ENCODE data around the gene PPFIA4. TPM values are rescaled to one million over a fixed set of nuclear protein-coding genes. Genes with fewer than 3 reads are reported as not detected.

Gene PPFIA4
- total RNA-seq, 2 experiments from 2014 or later: 48.5 to 56.0 TPM

DNA sequence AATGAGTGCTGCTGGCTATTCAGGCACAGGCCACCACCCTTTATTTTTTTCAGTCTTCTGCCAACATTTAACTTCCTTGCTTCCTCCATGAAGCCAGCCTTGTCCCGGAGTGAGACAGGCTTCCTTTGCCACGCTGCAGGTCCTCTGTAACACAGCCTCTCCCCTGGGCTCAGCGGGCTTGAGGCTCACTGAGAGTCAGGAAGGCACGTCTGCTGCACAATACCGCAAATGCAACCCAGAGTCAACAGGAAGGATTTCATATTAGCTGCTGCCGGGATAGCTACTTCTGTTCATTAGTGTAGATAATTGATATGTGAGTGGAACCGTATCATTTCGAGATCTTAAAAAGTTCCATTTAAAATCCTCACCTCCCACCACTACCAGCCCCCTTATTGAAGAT is 37.0 kb downstream of the PPFIA4 start:
- no peaks in the 10 kb centered on the region for H3K9me3 Mint-ChIP-seq
- H3K36me3 Mint-ChIP-seq: peaks cover 17% of the 10 kb centered on the region

DNA sequence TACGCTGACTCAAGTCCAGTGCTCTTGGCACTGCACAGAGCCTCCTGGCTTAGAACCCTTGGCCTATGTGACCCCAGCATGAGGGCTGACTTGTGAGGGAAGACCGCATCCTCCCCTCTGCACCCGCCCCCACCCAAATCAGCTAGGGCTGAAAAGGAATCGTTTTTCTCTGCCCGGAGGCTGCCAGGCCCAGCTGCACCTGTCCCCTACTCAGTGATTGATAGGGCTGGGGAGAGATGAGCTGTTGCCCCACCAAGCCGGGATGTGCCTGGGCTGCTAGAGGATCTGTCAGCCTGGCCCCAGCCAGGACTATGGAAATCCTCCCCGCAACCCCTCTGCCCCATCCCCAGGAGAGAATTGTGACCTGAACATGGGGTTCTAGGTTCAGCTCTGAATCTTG is 38.9 kb downstream of the PPFIA4 start:
- POLR2A ChIA-PET: no interaction called here
- H3K4me1 Mint-ChIP-seq: peaks cover 3% of the 10 kb centered on the region
- H3K36me3 Mint-ChIP-seq: peaks cover 19% of the 10 kb centered on the region
- no peak for ATAC-seq (ENCODE audit: low read depth)
- H3K9me3 Mint-ChIP-seq: no peaks in the 10 kb centered on the region
- DNase-seq: no peak
- H3K27ac Mint-ChIP-seq: no peak overlapping the region
- no peak overlapping the region for H3K4me3 Mint-ChIP-seq
- H3K27me3 Mint-ChIP-seq: no peaks in the 10 kb centered on the region

More for the DNA sequence above, 37.0 kb downstream of the PPFIA4 start:
- no peak for DNase-seq
- POLR2A ChIA-PET: no interaction called here
- Mint-ChIP-seq H3K4me3 (no peak overlapping the region), H3K27me3 (no peaks in the 10 kb centered on the region), H3K4me1 (peaks cover 5% of the 10 kb centered on the region), H3K27ac (peak overlapping the region; percentile 55)
- ATAC-seq (ENCODE audit: low read depth): no peak

DNA sequence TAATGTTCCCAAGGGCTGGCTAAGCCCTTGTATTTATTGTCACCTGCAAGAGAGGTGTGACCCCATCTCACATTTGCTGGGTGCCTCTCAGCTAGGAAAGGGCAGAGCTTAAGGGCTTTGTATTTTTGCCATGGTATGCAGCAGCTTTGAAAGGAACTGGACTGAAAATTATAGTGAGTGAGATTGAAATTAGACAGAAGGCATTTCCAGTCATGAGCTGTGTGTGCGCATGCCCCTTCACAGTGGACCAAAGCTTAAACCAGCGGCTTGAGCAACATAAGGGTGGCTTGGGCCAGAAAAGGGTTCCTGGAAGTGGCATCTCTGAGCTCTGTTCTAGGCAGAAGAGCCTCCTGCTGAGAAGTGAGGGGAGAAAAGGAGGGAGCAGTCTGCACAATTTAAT is 39.7 kb downstream of the PPFIA4 start:
- H3K36me3 Mint-ChIP-seq: peaks cover 18% of the 10 kb centered on the region
- H3K4me3 Mint-ChIP-seq: no peak overlapping the region
- DNase-seq (no peak), ATAC-seq (ENCODE audit: low read depth) (no peak)
- H3K27ac Mint-ChIP-seq: no peak overlapping the region
- no peaks in the 10 kb centered on the region for H3K9me3 Mint-ChIP-seq
- peaks cover 3% of the 10 kb centered on the region for H3K4me1 Mint-ChIP-seq
- H3K27me3 Mint-ChIP-seq: no peaks in the 10 kb centered on the region
- POLR2A ChIA-PET: no interaction called here

DNA sequence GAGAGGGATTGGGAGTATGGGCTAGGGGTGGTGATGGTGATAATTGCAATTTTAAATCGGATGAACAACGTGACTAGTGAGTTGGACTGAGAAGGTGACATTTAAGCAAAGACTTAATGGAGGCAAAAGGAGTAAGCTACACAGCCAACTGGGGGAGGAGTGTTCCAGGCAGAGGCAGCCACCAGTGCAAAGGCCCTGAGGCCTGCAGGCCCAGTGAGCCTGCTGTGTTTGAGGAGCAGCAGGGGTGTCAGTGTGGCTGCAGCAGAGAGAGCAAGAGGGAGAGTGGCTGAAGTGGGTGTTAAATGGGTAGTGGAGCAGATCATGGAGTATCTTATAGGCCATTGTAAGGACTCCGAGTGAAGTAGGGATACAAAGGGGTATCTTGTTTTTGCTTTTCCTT is 40.7 kb downstream of the PPFIA4 start:
- Mint-ChIP-seq H3K9me3 (no peaks in the 10 kb centered on the region), H3K36me3 (peaks cover 20% of the 10 kb centered on the region), H3K4me3 (no peak overlapping the region), H3K4me1 (peaks cover 3% of the 10 kb centered on the region), H3K27ac (no peak overlapping the region), H3K27me3 (no peaks in the 10 kb centered on the region)
- ATAC-seq (ENCODE audit: low read depth) (no peak), DNase-seq (no peak)
- POLR2A ChIA-PET: no interaction called here

DNA sequence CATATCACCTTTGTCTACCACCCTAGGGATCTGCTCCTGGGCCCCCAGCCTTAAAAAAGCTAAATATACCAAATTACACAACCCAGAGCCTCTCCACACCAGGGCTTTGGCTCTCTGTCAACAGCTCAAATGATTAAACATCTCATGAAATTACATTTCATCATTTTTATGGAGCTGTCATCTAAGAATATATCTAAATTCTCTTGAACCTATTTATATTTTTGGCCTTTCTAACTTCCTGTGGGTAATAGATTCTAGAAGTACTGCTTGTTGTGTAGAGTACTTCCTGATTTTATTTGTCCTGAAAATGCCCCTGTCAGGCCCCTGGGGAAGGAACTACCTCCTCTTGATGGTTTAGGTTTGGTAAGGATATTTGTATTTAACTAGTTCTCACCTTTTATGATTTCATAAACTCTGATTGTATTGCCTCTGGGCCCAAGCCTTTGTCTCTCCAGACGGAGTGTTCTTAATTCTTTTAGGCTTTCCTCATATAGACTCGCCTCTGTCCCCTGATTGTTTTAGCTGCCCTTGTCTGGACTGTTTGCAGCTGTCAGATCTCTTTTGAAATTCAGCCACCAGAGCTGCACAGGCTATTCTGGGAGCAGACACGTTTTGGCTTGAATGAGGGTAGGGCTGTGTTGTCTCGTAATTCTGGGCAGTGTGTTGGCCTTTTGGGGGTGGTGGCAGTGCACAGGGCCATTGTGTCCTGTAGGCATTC is 42.9 kb downstream of the PPFIA4 start:
- POLR2A ChIA-PET: no interaction called here
- H3K4me1 Mint-ChIP-seq: no peaks in the 10 kb centered on the region
- DNase-seq: no peak
- no peak for ATAC-seq (ENCODE audit: low read depth)
- no peak overlapping the region for H3K27ac Mint-ChIP-seq
- no peaks in the 10 kb centered on the region for H3K9me3 Mint-ChIP-seq
- H3K4me3 Mint-ChIP-seq: no peak overlapping the region
- peaks cover 32% of the 10 kb centered on the region for H3K36me3 Mint-ChIP-seq
- H3K27me3 Mint-ChIP-seq: no peaks in the 10 kb centered on the region

DNA sequence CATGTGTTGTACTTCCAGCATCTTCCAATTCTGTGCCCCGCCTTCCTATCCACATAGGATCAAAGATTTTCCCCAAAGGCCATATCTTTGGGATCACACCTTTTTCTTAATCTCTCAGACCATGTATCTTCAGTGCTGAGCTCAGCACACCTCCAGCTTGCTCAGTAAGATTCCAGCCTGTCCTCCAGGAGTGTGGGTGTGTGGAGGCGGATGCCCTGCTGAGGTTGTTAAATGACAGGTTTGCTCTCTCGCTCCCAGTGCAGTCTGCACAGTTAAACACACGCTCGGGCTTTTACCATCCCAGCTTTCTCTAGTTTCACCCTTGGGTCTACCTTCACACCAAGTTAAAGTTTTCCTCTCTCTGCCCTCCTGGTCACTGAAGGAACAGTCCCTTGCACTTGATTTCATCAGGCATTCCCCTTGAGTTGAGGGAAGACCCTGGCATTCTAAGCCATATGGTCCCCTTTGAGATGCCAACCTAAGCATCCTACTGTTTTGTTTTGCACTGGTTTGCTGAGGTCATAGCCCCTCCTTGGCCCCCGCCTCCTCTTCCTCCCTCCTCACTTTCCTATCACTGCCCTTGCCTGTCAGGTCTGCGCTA is 45.8 kb downstream of the PPFIA4 start:
- no peak for DNase-seq
- no peak overlapping the region for H3K4me3 Mint-ChIP-seq
- peaks cover 34% of the 10 kb centered on the region for H3K36me3 Mint-ChIP-seq
- no peak for ATAC-seq (ENCODE audit: low read depth)
- H3K27ac Mint-ChIP-seq: no peak overlapping the region
- peaks cover 8% of the 10 kb centered on the region for H3K4me1 Mint-ChIP-seq
- POLR2A ChIA-PET: no interaction called here
- H3K27me3 Mint-ChIP-seq: peaks cover 12% of the 10 kb centered on the region
- H3K9me3 Mint-ChIP-seq: no peaks in the 10 kb centered on the region

DNA sequence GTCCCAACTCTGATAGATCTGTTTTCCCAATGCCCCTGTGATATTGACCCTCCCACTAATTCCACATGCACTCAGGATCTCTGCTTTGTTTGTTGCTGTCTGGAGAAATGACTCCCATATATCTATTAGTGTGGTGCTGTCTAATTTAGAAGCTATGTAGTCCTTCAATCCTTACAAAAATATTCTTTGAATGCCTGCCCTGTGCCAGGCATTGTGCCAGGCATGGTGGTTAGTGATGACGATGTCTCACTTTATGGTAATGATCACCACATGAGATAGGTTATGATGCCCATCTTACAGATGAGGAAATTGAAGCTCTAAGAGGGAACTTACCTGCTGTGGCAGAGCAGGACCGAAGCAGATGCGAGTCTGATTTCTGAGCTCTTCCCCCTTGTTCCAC is 46.6 kb downstream of the PPFIA4 start:
- no peaks in the 10 kb centered on the region for H3K9me3 Mint-ChIP-seq
- peaks cover 15% of the 10 kb centered on the region for H3K27me3 Mint-ChIP-seq
- H3K4me1 Mint-ChIP-seq: peaks cover 8% of the 10 kb centered on the region
- H3K36me3 Mint-ChIP-seq: peaks cover 29% of the 10 kb centered on the region
- ATAC-seq (ENCODE audit: low read depth) (no peak), DNase-seq (no peak)
- H3K4me3 Mint-ChIP-seq: no peak overlapping the region
- H3K27ac Mint-ChIP-seq: no peak overlapping the region
- POLR2A ChIA-PET: no interaction called here

DNA sequence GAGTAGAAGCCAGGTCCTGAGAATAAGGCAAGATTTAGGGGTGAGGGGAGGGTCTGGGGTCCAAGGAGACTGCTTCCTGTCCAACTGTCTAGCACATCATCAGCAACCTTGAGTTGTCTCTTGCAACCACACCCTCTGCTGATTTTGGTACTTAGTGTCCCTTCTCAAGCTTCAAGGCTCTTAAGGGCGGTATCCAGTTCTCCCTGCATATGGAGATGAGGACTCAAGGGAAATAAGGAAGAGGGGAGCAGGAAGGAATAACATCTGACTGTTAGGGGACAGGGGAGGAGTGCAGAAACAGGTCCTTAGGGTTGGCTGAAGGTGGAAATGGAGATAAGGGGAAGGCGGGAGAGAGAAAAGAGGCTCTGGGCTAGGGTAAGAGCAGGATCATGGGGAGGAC is 47.2 kb downstream of the PPFIA4 start:
- Mint-ChIP-seq H3K4me1 (peaks cover 8% of the 10 kb centered on the region), H3K36me3 (peaks cover 29% of the 10 kb centered on the region), H3K4me3 (no peak overlapping the region), H3K9me3 (no peaks in the 10 kb centered on the region), H3K27ac (no peak overlapping the region), H3K27me3 (peaks cover 16% of the 10 kb centered on the region)
- ATAC-seq (ENCODE audit: low read depth): no peak
- POLR2A ChIA-PET: no interaction called here
- no peak for DNase-seq

DNA sequence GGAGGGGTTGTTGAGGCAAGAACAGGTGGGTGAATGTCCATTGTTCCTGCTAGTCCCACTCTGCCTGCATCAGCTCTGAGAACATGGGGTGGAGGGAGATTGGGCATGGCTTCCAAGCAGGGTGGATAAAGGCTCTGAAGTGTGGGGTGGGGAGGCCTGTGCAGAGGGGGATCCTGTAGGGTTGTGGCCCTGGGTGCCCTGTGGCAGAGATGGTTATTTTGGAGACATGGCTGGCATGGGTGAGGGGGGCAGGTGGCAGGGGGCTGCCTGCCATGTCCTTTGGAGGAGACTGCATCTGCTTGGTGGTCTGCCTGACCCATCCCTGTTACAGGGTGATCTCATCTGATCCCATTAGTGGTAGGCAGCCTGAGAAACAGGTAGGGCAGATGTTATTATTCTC is 48.3 kb downstream of the PPFIA4 start:
- Mint-ChIP-seq H3K4me3 (peak overlapping the region; percentile 20), H3K36me3 (peaks cover 27% of the 10 kb centered on the region), H3K4me1 (peaks cover 8% of the 10 kb centered on the region), H3K9me3 (no peaks in the 10 kb centered on the region), H3K27me3 (peaks cover 16% of the 10 kb centered on the region), H3K27ac (no peak overlapping the region)
- ATAC-seq (ENCODE audit: low read depth): no peak
- no peak for DNase-seq
- POLR2A ChIA-PET: no interaction called here

DNA sequence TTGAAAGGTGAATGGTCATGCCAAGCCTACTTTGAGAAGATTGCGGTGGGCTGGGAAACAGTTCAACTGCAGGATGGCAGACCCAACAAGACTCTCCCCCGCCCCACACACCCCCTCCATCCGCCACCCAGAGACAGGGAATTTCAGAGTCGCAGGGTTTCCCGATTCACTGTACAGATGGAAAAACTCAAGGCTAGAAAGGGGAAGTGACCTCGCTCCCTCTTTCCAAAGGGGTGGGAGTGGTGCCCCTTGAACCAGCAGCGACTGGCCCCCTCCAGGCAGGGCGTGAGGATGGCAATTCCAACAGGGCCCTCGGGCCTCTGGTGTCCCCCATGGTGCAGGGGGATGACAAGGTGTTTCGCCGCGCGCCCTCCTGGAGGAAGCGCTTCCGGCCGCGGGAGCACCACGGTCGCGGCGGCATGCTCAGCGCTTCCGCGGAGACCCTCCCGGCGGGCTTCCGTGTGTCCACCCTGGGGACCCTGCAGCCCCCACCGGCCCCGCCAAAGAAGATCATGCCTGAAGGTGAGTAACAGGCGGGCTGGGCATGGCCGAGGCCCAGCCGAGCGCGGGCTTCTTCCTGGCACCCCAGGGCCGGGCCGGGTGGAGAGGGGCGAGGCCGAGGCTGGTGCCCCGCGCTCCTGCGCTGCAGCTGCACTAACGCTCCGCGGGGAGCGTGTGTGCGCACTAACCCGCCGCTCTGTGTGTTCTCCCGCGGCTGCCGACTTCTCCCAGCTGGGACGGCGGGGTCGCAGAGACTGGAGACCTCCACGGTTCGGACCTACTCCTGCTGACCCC is 49.1 kb downstream of the PPFIA4 start:
- H3K27me3 Mint-ChIP-seq: peaks cover 16% of the 10 kb centered on the region
- H3K4me3 Mint-ChIP-seq: peak overlapping the region; percentile 35
- peaks cover 27% of the 10 kb centered on the region for H3K36me3 Mint-ChIP-seq
- H3K27ac Mint-ChIP-seq: no peak overlapping the region
- H3K4me1 Mint-ChIP-seq: peaks cover 8% of the 10 kb centered on the region
- H3K9me3 Mint-ChIP-seq: no peaks in the 10 kb centered on the region
- POLR2A ChIA-PET: no interaction called here
- ATAC-seq (ENCODE audit: low read depth) (peak; percentile 76), DNase-seq (peak; percentile 57)

DNA sequence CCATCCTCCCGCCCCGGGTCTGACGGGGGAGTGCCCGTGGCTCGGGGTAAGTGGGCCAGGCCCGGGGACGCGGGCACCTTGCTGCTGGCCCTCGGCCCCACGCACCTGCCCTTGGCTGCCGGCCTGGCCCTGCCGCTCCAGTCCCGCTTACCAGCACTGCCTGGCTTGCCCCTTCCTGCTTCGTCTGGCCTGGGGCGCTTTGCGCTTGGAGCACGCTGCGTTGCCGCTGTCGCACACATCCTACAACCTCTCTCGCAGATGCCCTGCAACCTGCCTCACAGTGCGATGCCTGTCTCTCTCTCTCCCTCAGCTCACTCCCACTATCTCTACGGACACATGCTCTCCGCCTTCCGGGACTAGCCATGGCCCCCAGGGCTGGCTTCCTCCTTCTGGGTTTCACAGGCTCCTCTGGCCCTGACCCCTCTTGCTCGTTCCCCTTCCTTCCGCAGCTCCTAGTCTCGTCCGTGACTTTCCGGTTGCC is 49.8 kb downstream of the PPFIA4 start:
- H3K4me1 Mint-ChIP-seq: peaks cover 8% of the 10 kb centered on the region
- no peak overlapping the region for H3K27ac Mint-ChIP-seq
- H3K27me3 Mint-ChIP-seq: peaks cover 16% of the 10 kb centered on the region
- peaks cover 25% of the 10 kb centered on the region for H3K36me3 Mint-ChIP-seq
- peak; percentile 18 for ATAC-seq (ENCODE audit: low read depth)
- DNase-seq: no peak
- POLR2A ChIA-PET: no interaction called here
- no peaks in the 10 kb centered on the region for H3K9me3 Mint-ChIP-seq
- H3K4me3 Mint-ChIP-seq: peak overlapping the region; percentile 65

DNA sequence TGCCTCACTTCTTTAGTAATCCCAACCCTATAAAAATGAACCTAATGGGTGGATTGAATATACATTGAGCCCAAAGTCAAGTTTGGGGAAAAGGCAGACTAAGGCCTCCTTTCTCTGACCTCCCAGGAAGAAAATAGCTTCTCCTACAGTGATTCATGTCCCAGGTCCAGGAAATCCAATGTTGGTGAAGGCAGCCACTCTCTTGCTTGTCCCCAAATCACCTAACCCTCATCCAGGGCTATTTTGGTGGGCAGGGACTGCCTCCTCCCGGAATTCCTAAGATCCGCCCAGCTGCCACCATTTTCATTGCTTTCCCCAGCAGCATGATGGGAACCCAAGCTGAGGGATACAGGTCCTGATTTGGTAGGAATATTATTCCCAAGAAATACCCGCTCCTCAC is 51.1 kb downstream of the PPFIA4 start:
- H3K9me3 Mint-ChIP-seq: no peaks in the 10 kb centered on the region
- peaks cover 19% of the 10 kb centered on the region for H3K36me3 Mint-ChIP-seq
- H3K4me1 Mint-ChIP-seq: peaks cover 10% of the 10 kb centered on the region
- no peak overlapping the region for H3K27ac Mint-ChIP-seq
- H3K4me3 Mint-ChIP-seq: no peak overlapping the region
- ATAC-seq (ENCODE audit: low read depth) (no peak), DNase-seq (no peak)
- peaks cover 16% of the 10 kb centered on the region for H3K27me3 Mint-ChIP-seq
- POLR2A ChIA-PET: no interaction called here

DNA sequence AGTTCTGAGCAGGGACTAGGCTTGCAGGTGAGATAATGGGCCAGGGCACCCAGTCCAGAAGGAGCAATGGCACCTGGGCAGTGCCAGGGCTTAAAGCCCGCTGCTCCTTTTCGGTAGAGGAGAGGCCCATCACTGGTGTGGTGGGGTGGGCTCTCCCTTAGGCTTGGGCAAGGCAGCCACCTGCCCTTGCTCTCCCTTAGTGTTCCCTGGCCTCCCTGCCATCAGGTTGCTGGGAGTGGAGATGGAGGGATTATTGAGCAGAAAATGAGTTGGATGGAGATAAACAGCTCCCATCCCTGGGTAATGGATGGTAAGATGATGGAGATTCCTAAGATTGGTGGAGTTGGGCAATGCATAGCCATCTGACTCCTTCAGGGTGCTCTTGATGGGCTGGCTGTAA is 51.7 kb downstream of the PPFIA4 start:
- Mint-ChIP-seq H3K4me1 (peaks cover 10% of the 10 kb centered on the region), H3K27ac (no peak overlapping the region), H3K9me3 (no peaks in the 10 kb centered on the region), H3K4me3 (no peak overlapping the region), H3K27me3 (peaks cover 16% of the 10 kb centered on the region), H3K36me3 (peaks cover 14% of the 10 kb centered on the region)
- ATAC-seq (ENCODE audit: low read depth): no peak
- POLR2A ChIA-PET: no interaction called here
- no peak for DNase-seq

DNA sequence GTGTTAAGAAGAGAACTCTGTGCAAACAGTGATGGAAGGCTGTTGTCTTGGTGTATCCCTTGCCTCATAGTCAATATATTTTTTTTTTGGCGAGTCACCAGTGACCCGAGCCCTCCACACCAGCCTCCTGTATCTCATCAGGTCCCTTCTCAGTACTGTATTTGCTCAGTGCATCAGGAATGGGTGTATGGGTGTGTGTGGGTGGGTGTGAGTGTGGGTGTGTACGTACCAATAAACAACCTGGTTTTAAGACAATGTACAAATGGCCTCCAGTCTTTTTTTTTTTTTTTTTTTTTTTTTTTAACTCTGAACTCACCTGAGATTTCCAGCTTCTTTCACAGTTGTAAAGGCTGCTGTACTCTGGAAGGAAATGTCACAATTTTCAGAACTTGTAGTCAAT is 52.2 kb downstream of the PPFIA4 start:
- POLR2A ChIA-PET: no interaction called here
- Mint-ChIP-seq H3K36me3 (peaks cover 11% of the 10 kb centered on the region), H3K9me3 (no peaks in the 10 kb centered on the region), H3K27ac (no peak overlapping the region), H3K27me3 (peaks cover 16% of the 10 kb centered on the region), H3K4me3 (no peak overlapping the region), H3K4me1 (peaks cover 10% of the 10 kb centered on the region)
- DNase-seq (no peak), ATAC-seq (ENCODE audit: low read depth) (no peak)
